Measurements from ENCODE around the gene SNRPA.
A peak's percentile ranks its signal among the peaks of the same experiment; 100 is the strongest.
"Not testable (repeated sequence)": the region's sequence is repeated elsewhere in the genome, so short reads cannot be mapped to it uniquely, and the experiment has no call there.

Gene SNRPA

DNA sequence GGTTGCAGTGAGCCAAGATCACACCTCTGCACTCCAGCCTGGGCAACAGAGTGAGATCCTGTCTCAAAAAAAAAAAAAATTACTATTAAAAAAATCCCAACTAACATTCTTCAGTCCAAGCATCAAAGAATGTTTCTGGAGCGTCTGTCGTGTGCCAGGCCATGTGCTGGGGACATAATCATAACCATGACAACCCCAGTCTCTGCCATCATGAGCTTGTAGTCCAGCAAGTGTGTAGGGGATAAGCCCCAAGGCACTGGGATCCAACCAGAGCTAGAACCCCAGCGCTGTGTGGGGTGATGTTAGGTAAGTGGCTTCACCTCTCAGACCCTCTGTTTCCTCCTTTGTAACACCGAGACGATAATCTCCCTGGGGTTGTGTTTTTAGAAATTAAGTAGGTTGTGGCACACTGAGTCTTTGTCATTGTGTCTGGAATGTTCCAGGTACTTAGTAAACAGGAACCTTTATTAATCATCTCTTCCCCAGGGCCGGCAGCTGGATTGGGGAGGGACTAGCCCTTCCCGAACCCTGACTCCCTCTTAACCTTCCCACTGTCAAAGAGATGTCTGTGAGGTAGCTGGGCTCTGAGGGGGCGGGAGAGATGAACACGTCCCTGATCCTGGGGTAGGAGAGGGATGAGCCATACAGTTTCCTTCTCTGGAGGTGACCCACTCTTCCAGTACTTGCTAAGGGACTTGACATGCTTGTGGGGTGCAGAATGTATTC lies 28.9 kb upstream of the SNRPA start:
- no peak for DNase-seq (ENCODE audit: low read depth)
- H3K4me3 ChIP-seq (ENCODE audit: low read depth, low read length), result no peak overlapping the region

DNA sequence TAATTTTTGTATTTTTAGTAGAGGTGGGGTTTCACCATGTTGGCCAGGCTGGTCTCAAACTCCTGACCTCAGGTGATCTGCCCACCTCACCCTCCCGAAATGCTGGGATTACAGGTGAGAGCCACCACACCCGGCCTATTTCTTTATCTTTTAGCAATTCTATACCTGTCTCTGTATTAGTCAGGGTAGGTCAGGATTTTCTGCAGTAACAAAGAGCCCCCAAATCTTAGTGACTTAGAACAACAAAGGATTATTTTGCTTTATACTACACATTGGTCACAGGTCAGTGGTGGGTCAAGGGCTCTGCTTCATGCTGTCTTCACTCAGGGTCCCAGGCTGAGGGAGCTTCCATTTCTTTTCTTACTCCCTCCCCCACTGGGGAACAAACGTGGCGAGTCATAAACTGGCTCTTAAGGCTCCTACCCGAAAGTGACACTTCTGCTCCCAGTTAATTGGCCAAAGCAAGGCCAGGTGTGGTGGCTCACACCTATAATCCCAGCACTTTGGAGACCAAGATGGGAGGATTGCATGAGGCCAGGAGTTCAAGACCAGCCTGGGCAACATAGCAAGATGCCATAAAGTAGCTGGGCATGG lies 27.2 kb upstream of the SNRPA start:
- DNase-seq (ENCODE audit: low read depth), result no peak
- H3K4me3 ChIP-seq (ENCODE audit: low read depth, low read length), result no peak overlapping the region
- TF ChIP-seq, protein P1, sequence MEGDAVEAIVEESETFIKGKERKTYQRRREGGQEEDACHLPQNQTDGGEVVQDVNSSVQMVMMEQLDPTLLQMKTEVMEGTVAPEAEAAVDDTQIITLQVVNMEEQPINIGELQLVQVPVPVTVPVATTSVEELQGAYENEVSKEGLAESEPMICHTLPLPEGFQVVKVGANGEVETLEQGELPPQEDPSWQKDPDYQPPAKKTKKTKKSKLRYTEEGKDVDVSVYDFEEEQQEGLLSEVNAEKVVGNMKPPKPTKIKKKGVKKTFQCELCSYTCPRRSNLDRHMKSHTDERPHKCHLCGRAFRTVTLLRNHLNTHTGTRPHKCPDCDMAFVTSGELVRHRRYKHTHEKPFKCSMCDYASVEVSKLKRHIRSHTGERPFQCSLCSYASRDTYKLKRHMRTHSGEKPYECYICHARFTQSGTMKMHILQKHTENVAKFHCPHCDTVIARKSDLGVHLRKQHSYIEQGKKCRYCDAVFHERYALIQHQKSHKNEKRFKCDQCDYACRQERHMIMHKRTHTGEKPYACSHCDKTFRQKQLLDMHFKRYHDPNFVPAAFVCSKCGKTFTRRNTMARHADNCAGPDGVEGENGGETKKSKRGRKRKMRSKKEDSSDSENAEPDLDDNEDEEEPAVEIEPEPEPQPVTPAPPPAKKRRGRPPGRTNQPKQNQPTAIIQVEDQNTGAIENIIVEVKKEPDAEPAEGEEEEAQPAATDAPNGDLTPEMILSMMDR (IDR thresholded peaks at IDR 0.05; ENCODE audit: control insufficient read depth, extremely low read depth, insufficient read depth), result no peak

More for the DNA sequence above, 28.9 kb upstream of the SNRPA start:
- TF ChIP-seq, protein P1 (IDR thresholded peaks at IDR 0.05; ENCODE audit: control insufficient read depth, extremely low read depth, insufficient read depth), result no peak

DNA sequence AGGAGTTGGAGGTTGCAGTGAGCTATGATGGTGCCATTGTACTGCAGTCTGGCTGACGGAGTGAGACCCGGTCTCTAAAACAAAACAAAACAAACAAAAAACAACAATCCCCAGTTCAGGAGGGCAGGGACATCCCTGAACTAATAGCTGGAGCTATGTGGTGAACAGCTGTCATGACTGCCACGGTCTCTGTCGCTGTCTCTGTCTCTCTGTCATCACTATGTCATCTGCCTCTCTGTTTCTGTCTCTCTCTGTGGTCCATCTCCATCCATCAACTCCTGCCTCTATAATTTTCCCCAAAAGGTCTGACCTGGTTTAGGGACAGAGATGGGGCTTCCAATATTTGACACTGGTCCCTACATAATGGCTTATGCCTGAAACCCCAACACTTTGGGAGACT lies 26.7 kb upstream of the SNRPA start:
- no peak for DNase-seq (ENCODE audit: low read depth)

DNA sequence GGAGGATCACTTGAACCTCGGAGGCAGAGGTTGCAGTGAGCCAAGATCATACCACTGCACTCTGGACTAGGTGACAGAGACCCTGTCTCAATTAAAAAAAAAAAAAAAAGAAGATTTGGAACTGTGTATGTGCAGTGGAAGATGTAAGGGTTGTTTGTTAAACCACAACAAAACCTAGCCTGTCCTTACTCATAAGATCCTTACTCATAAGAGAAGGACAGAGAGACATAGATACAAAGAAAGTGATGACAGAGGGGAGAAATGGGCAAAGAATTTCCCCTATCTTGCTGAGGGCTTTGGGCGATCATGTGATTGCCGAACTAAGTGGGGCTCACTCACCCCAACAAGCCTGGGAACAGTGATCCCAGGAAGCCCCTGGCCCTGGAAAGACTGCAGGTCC lies 26.1 kb upstream of the SNRPA start:
- TF ChIP-seq, protein P1 (IDR thresholded peaks at IDR 0.05; ENCODE audit: control insufficient read depth, extremely low read depth, insufficient read depth), result no peak

More for the DNA sequence above, 26.7 kb upstream of the SNRPA start:
- TF ChIP-seq, protein P1 (IDR thresholded peaks at IDR 0.05; ENCODE audit: control insufficient read depth, extremely low read depth, insufficient read depth), result no peak
- H3K4me3 ChIP-seq (ENCODE audit: low read depth, low read length), result no peak overlapping the region

DNA sequence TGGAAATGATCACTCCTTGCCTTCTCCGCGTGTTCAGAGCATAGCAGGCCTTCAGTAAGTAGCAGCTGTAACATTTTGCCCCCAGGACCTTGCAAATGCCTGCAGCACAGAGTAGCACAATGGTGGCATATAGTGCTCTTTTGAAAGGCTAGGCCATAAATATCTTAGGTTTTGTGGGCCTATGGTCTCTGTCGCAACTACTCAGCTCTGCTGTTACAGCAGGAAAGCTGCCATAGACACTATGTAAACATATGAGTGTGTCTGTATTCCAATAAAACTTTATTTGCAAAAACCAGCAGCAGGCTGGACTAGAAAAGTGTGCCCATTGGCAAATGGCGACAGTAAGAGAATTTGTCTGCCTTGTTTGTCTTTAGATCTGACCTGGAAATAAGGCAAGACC lies 24.7 kb upstream of the SNRPA start:
- peak; percentile 65 for DNase-seq (ENCODE audit: low read depth)

More for the DNA sequence above, 26.1 kb upstream of the SNRPA start:
- no peak for DNase-seq (ENCODE audit: low read depth)
- H3K4me3 ChIP-seq (ENCODE audit: low read depth, low read length), result no peak overlapping the region

DNA sequence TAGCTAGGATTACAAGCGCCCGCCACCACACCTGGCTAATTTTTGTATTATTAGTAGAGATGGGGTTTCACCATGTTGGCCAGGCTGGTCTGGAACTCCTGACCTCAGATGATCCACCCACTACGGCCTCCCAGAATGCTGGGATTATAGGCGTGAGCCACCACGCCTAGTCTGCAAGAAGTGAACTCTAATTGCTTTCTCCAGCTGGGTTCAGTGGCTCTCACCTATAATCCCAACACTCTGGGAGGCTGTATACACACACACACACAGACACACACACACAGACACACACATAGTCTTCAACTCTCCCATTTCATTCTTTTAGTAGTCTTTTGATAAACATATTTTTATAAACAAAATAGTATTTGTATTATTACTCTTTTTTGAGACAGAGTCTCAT lies 20.9 kb upstream of the SNRPA start:
- H3K4me3 ChIP-seq (ENCODE audit: low read depth, low read length); DNase-seq (ENCODE audit: low read depth): not testable (repeated sequence)

More for the DNA sequence above, 24.7 kb upstream of the SNRPA start:
- TF ChIP-seq, protein P1 (IDR thresholded peaks at IDR 0.05; ENCODE audit: control insufficient read depth, extremely low read depth, insufficient read depth), result no peak
- H3K4me3 ChIP-seq (ENCODE audit: low read depth, low read length), result no peak overlapping the region

DNA sequence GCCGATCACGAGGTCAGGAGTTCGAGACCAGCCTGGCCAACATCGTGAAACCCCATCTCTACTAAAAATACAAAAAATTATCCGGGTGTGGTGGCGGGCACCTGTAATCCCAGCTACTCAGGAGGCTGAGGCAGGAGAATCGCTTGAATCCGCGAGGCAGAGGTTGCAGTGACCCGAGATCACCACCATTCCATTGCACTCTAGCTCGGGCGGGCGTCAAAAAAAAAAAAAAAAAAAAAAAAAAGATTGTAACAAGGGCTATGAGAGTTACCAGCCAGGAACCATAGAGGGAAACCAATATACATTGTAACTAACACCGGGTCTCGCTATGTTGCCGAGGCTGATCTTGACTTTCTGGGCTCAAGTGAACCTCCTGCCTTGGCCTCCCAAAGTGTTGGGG lies 18.7 kb upstream of the SNRPA start:
- H3K4me3 ChIP-seq (ENCODE audit: low read depth, low read length), result not testable (repeated sequence)

DNA sequence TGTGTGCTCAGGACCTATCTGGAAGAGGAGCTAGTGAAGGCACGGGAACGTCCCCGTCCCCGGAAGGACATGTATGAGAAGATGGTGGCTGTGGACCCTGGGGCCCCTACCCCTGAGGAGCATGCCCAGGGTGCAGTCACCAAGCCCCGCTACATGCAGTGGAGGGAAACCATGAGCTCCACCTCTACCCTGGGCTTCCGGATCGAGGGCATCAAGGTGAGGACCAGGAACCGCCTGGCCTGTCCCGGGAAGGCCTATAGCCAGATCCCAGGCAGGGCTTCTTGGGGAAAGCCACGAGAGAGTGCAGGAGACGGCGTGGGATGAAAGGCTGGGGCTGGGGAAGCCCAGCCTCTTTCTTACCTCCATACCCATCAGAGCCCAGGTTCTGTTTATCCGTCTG lies 17.9 kb upstream of the SNRPA start:
- no peak for DNase-seq (ENCODE audit: low read depth)
- TF ChIP-seq, protein P1 (IDR thresholded peaks at IDR 0.05; ENCODE audit: control insufficient read depth, extremely low read depth, insufficient read depth), result no peak

More for the DNA sequence above, 18.7 kb upstream of the SNRPA start:
- not testable (repeated sequence) for DNase-seq (ENCODE audit: low read depth)

More for the DNA sequence above, 17.9 kb upstream of the SNRPA start:
- no peak overlapping the region for H3K4me3 ChIP-seq (ENCODE audit: low read depth, low read length)
